NCI-H345 treated with DMSO at 0.1 percent for 48 hours (cell line): ENCODE measurements around the gene GLCCI1.
"Not testable (repeated sequence)": the region's sequence is repeated elsewhere in the genome, so short reads cannot be mapped to it uniquely, and the experiment has no call there.

Experiments
- DNase-seq: peaks from one replicate; lab custom pipeline; 2025; ENCODE audit not compliant: unreplicated experiment; lab: John Stamatoyannopoulos, UW

The GLCCI1 gene

DNA sequence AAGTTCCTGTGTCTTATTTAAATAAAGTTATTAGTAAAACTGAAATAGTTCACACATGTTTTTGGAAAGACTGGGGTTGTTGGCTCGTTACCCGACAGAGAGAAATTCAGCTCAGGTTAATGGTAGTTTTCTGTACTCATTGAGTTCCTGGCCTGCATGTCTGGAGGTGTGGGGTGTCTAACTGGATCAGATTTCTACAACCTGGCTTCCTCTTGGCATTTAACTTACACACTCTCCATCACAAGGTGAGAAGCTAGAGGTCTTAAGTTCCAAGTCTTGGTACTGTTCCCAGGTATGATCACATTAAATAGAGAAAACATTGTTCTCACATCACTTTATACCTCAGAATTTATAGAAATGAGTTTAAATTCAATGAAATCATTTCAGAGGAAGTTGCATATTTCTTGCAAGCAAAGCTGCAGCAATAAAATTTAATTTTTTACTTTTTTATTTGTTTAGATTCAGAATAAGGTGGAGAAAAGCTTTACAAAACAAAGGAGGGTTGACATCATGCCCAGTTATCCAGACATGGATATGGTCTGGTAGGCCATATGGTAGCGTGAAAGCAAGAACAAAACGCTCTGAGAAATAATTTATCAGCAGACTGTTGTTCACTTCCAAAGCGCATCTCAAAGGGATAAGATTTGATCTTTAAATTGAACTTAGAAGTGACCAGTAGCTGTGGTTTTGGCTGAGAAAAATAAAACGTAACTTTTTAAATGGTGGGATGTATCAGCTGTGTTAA, 120.6 kb downstream of the GLCCI1 start:
- DNase-seq: no peak

DNA sequence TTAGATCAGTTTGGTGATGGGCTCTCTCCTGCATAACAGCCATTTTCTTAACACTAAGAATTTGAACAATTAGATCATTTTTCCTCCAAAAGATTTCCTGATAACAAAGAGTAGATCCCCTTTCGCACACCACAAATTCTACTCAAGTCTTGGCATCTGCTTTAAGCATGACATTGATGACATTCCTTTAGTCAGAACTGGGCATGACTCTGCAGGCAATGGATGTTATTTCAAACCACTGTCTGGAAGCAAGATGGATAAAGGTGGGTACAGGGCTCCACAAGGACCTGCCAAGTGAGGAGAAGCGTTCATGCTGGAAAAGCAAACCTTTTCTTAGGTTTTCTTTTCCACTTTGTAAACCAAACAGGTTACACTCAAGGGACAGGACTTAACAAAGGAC, 123.5 kb downstream of the GLCCI1 start:
- DNase-seq: no peak

DNA sequence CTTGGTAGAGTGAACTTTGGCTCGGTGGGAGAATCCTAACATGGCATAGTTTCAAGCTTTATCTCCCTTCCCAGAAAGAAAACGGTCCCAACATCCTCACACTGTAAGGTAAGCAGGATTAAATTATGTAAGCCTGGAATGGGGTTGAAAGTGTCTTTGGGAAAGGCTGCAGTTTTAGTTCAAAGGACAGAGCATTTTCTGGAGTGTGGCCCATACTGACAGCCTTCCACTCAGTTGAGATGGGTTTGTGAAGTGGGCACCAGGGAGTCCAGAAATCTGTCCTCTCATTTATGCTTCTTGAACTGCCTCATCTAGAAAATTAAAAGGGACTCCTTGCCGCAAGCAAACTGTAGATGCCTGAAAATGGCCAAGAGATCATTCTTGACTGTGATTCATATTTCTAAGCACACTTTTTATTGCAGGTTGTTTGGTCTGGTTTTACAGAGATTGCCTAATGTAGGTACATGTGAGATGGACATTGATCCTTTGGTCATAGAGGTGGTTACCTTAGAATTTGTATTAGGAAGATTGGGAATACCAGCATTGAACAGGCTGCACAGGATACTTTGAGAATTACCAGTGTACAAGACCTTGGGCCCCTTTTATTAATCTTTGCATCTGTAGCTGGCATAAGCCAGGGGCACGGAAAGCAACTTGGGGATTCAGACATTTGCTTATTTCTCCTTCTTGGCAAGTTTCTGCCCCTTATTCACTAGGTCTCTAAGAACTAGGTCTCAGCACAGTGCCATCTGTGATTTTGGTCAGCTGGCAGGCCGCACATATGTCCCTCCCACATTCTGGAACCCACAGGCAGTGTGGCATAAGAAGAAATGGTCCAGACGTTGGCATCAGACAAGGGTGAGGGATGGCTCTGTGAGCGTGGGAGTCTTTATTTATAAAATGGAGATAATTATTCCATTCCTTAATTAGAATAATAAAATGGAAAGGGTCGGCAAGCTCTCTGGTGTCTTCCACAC, 125.9 kb downstream of the GLCCI1 start:
- DNase-seq: no peak

GRCh38 chr7:8101292-8101691, 132.7 kb downstream of the GLCCI1 start:
- not testable (repeated sequence) for DNase-seq

GRCh38 chr7:8103282-8103681, 134.7 kb downstream of the GLCCI1 start:
- DNase-seq: no peak

DNA sequence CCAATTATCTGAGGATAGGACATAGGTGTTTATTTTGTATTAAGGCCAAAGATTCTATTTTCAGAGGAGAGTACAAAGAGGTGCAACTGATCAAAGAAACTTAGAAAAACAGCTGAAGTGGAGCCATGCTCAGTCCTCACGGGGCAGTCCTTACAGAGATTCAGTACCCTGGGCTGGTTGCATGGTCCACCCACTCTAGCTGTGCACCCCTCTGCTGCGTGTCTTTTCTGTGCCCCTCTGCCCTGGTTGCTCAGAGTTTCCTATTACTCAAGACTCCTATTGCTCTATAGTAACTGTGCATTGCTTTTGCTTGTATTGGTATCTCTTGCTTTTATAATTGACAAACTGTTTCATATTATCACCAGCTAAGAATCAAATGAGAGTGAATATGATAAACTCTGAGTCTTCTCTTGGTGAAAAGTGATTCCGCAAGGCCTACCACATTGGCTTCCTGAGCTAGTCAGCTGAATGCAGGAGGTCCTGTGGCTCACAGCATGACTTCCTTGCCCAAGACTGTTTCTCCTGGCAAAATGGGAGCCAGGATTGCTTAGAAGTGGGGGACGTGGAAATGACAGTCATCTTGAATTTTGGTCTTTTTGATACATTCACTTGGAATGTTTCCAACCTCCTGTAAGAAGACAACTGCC, 137.0 kb downstream of the GLCCI1 start:
- DNase-seq: no peak

DNA sequence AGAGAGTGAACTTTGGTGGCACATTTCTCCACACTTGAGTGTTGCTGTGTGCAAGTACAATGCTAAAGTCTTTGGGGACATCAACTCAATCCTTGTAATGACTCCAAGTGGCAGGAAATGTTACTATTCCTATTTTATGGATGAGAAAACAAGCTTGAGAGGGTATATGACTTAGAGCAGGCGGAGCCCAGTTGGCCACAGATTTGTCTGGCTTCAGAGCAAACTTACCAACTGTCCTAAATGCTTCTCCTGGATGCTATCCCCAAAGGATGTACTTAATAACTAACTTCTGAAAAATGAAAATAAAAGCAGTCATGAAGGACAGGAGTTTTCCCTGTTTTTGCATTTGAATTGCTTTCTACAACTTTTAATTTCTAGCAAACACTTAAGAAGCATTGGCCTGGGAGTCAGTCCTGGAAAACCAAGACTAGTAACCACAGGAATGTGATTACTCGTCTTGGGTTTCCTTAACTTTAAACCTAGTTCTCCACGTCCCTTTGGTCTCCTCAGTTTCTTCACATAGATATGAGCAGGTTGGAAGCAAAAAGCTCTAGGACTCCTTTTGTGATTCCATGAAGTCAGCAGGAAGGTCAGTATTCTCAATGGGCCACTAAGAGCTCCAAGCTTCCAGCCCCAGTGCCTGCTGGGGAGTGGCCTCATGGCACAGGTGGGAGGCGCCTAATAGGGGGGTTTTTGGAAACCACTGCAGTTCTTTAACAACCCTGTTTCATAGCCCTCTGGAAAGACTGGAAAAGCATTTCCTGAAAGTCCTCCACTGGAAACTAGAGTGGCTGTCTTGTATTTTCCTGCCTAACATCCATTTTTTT, 140.8 kb downstream of the GLCCI1 start:
- no peak for DNase-seq

GRCh38 chr7:8111282-8111960, 142.8 kb downstream of the GLCCI1 start:
- DNase-seq: no peak

GRCh38 chr7:8112685-8113084, 144.1 kb downstream of the GLCCI1 start:
- no peak for DNase-seq

DNA sequence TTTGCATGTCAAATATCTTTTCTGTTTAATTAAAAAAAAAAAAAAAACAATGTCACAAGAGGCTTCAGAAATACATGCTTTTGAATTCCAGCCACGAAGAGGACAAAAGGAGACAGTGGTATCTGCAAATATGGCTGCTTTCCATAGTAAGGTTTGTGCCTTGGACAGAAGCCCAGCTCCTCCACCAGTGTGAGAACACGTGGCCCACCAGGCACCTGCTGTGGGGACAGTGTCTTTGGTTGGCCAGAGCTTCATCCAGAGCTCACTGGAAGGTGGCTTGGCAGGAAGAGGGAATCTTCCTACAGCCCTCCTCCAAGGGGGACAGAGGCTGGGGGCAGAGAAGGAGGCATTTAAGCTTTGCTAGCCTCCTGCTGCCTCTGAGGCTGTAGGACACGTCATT, 144.6 kb downstream of the GLCCI1 start:
- no peak for DNase-seq

- no peak for DNase-seq
Measured at GRCh38 chr7:8114175-8114574, 145.6 kb downstream of the GLCCI1 start.

DNA sequence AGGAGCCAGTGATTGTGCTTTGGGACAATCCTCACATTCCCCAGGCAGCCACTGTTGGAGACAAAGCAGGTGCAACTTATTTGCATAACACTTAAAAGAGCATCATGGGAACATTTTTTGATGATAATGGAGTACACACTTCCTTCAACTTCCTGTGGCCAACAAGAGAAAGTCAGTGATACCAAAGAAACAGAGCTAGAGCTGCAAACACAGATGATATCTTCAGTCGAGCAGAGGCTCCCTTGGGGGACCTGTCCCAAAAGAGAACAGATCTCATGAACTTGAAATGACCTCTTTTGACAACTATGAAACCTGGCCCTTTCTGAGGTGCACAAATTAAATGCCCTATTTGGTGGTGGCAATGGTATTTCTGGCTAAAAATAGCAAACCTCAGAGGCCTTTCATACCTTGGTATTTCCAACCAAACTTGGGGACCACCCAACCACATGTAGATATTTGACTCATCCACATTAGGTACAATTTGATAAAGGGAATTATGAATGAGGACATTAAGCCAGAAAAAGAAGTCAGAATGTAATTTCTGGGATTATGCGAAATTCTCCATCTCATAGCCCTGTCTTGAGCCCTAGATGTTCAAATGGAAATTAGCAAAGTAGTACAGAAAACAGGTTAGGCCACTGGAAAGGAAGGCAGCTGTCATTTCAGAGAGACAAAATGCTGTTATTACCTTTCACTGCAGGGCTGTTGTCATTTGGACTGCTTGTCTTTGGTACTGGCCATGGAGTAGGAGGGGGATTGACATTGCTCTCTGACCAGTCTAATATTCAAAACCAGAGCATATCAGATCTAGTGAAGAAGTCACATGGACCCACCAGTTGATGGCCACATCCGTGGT, 147.2 kb downstream of the GLCCI1 start:
- no peak for DNase-seq

- DNase-seq: no peak
Measured at GRCh38 chr7:8117195-8117594, 148.6 kb downstream of the GLCCI1 start.

GRCh38 chr7:8119262-8119661, 150.7 kb downstream of the GLCCI1 start:
- no peak for DNase-seq

DNA sequence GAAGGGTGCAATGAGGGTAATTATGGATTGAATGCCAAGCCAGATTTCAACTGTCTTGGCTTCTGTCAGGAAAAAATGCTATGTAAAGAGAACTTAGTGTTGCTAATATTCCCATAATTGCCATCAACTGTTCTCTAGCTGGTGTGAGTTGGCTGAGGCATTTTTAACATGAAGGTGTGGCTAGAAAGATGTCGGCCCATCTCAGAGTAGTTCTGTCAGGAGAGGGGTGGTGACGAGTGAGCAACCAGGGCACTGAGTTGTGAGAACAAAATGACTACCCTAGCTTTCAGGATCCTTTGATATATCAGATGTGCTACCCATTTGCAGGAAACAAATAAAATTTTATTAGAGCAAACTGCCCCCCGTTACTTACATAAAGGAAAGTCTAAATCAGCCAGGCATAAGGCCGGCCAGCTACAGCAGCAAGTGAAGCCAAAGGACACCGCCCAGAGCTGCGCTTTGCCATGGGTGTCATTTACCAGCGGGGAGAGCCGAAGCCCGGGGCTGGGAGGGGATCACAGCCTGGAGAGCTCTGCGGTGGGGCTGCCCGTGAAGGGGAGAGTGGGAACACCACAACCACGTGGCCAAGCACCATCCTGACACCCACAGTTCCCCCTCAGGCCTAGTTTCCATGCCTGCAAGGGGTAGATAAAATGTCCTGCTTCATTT, 151.9 kb downstream of the GLCCI1 start:
- no peak for DNase-seq

DNA sequence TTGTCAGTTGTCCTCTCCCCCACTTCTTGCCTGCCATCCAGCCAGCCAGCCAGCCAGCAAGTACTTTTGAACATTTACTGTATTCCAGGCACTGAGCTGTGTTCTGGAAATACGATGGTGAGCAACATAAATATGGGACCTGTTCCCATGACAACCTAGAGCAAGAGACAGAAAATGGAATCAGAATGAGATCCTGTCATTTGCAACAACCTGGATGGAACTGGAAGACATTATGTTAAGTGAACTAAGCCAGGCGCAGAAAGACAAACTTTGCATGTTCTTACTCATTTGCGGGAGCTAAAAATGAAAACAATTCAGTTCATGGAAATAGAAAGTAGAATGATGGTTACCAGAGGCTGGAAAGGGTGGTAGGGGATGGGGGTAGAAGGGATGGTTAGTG, 152.6 kb downstream of the GLCCI1 start:
- DNase-seq: no peak

DNA sequence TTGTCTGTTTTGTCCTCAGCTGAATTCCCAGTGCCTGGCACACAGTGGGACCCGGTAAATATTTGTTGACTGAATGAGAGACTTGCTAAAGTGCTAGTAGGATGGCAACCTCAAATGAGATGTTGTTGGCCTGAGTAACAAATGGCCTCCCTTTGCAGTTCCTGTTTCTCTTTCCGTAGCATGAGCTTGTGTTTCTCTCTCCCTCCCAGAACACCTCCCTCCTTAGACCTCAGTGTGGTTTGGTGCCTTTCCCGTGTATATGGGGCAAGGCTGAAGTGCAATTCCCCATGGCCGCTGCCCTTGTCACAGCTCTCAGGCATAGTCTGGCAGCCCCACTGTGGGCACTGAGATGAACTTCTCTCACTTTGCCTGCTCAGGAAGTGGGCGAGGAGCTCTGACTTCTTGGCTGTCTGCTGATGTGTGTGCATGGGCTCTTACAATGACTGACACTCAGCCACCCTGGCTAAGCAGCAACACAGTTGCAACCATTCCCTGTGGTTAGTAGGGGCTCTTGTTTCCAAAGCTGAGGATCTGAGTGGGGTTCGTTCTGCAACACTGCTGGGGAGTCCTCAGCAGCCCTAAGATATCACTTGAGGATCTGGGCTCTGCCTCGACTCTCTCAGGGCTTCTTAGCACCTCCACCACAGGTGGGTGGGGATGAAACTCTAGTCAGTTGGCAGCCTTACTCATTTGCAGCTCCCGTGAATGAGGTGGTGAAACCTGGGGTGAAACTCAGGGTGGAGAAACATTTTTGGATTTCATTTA, 157.3 kb downstream of the GLCCI1 start:
- DNase-seq: no peak

- no peak for DNase-seq
Measured at GRCh38 chr7:8126601-8127167, 158.1 kb downstream of the GLCCI1 start.
